ENCODE results near the gene TBC1D22A. TPM values are rescaled to one million over a fixed set of nuclear protein-coding genes. Genes with fewer than 3 reads are reported as not detected.

The TBC1D22A gene
- total RNA-seq, 1 experiment from 2014 or later, result 7.9 TPM

- DNase-seq (ENCODE audit: low spot score), result no peak
Observed at GRCh38 chr22:46857142-46857884, 94.9 kb downstream of the TBC1D22A start.

DNA sequence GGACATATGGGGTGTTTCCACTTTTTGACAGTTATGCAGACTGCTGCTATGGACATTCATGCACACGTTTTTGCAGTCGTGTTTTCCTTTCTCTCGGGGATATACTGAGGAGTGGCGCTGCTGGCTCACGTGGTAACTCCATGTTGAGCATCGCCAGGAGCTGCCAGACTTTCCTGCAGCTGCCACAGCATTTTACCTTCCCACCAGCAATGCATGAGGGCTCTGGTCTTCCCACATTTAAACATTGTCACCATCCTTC, 95.4 kb downstream of the TBC1D22A start:
- no peak for DNase-seq (ENCODE audit: low spot score)

- DNase-seq (ENCODE audit: low spot score), result no peak
Observed at GRCh38 chr22:46858181-46858771, 95.8 kb downstream of the TBC1D22A start.

DNA sequence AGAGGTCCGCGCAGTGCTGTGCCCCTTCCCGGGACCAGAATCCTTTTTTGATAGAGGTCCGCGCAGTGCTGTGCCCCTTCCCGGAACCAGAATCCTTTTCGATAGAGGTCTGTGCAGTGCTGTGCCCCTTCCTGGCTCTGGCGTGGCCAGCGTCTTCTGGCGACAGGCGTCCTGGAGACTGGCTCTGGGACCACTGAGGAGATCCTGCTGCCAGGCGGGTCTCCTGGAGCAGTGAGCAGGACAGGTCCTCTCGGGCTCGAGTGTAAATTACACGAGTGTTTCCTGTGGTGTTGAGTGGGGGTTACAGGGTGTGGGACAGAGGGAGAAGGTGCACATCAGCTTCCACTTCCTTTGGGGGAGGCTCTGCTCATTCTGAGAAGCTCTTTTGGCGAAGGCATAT, 98.1 kb downstream of the TBC1D22A start:
- no peak for DNase-seq (ENCODE audit: low spot score)

DNA sequence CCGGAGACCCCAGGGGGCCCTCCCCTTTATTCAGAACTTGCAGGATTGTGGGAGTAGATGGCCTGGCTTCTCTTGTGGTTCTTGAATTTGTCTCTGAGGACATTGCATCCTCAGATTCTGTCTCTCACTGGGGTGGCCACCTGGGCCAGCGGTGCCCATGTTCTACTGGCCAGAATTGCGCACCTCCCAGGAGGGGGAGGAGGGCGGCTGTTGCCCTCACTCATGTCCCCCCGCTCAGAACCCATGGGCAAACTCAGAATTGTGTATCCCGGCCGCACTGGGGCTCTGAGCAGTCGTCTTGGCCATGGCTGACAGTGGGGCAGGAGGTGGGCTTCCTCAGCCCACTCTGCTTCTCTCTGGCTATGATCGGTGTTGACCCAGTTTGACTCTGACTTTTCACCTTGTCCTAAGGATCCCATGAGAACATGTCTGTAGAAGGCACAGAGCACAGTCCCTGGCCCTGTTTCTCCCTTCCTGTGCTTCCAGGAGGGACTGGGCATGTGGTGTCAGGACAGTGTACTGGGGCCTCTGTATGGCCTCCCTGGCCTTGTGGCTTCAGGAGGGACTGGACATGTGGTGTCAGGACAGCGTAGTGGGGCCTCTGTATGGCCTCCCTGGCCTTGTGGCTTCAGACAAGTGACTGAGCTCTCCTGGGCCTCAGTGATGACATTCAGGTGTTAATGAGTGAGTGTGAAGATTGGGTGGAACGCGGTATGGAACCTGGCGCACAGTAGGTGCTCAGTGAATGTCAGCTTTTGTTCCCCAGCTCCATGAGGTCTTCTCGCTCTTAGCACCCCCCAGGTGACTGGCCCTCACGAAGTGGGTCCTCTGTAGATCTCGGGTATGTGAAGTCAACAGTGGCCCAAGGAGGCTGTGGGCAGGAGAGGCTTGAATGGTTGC, 99.3 kb downstream of the TBC1D22A start:
- no peak for DNase-seq (ENCODE audit: low spot score)

- DNase-seq (ENCODE audit: low spot score), result no peak
Observed at GRCh38 chr22:46862418-46863324, 100.2 kb downstream of the TBC1D22A start.

- DNase-seq (ENCODE audit: low spot score), result no peak
Observed at GRCh38 chr22:46863794-46864193, 101.3 kb downstream of the TBC1D22A start.

GRCh38 chr22:46864314-46865051, 102.0 kb downstream of the TBC1D22A start:
- no peak for DNase-seq (ENCODE audit: low spot score)

DNA sequence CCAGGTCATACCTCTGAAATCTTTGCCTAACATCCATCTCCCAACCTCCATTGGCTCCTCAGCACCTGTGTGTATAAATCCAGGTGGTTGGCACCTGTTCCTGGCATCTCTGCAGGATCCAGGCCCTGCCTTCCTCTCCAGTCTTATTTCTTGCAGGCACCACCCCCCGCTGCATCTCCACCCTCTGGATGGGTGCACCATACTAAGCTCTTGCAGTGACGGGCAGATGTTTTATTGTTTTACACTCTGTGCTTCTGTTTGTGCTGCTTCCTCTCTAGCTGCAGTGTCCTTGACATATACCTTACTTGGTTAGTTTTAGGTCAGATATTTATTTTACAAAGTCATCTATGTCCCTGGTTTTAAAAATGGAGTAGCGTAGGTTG, 102.6 kb downstream of the TBC1D22A start:
- DNase-seq (ENCODE audit: low spot score), result no peak

DNA sequence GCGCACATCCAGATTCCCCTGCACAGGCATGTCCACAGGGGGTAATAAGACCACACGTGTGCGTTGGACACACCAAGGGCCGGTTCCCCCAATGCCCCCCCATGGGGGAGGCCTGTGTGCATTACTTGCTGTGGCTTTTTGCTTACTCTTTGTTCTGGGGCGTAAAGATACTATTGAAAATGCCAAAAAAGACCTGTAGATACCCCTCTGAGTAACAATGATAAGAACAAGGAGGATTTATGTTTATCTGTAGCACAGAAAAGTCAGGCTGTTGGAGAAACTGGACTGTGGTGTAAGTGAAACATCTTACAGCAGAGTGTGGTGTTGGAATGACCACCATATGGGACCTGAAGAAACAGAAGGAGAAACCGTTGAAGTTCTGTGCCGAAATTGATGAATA, 103.2 kb downstream of the TBC1D22A start:
- no peak for DNase-seq (ENCODE audit: low spot score)

GRCh38 chr22:46866591-46866990, 104.1 kb downstream of the TBC1D22A start:
- no peak for DNase-seq (ENCODE audit: low spot score)

DNA sequence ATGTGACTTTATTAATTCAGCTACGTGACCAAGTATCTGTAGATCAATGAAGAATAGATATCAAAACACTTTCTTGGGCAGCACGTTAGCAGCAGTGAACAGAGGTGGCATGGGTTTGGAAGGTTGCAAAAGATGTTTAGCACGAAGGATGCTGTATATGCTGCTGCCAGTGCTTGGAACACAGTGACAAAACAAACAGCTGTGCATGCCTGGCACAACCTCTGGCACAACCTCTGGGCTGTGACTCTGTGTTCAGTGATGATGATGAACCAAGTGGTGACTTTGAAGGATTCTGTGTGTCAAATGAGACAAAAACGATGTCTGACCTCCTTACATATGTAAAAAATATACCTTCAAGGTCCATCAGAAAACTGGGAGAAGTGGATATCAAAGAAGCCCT, 104.7 kb downstream of the TBC1D22A start:
- no peak for DNase-seq (ENCODE audit: low spot score)

GRCh38 chr22:46869329-46869728, 106.9 kb downstream of the TBC1D22A start:
- DNase-seq (ENCODE audit: low spot score), result no peak

GRCh38 chr22:46869831-46870441, 107.5 kb downstream of the TBC1D22A start:
- DNase-seq (ENCODE audit: low spot score), result no peak

GRCh38 chr22:46871826-46872225, 109.4 kb downstream of the TBC1D22A start:
- DNase-seq (ENCODE audit: low spot score), result no peak

DNA sequence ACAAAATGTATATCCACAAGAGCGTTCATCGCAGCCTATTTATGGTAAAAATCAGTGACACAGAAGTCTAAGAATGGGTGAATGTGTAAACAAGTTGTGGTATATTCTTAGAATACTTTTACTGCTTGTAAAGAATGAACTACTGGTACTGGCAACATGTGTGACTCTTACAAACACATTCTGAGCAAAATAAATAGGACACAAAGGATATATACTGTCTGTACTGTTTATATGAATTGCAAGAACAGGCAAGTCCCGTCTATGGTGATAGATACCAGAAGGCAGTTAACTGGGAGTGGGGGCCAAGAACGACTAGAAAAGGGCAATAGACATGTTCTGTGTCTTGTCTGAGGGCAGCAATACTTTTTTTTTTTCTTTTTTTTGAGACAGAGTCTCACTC, 112.6 kb downstream of the TBC1D22A start:
- DNase-seq (ENCODE audit: low spot score), result no peak

DNA sequence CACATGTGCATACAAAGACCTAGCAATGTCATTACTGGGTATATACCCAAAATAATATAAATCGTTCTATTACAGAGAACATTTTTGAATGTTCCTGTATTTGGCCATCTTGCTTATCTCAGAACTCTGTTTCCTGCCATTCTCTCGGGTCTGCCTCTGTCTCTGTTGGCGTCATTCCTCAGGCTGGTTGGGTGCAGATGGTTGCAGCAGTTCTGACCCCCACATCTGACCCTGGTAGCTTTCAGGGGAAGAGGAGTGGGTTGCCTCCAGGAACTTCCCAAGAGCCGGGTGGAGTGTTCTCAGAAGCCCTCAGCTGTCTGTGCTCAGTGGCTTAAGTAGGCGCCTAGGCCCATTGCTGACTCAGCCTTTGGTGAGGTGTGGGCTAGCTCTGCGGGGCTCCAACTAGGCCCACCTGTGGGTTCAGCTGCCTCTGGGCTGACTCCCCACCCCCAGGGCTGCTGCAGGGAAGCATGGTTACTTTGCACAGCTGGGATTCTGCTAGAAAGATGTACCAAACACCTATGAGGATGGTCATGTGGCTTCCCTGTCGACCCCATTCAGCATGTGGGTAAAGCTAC, 114.0 kb downstream of the TBC1D22A start:
- no peak for DNase-seq (ENCODE audit: low spot score)

- no peak for DNase-seq (ENCODE audit: low spot score)
Observed at GRCh38 chr22:46878191-46878948, 115.9 kb downstream of the TBC1D22A start.

DNA sequence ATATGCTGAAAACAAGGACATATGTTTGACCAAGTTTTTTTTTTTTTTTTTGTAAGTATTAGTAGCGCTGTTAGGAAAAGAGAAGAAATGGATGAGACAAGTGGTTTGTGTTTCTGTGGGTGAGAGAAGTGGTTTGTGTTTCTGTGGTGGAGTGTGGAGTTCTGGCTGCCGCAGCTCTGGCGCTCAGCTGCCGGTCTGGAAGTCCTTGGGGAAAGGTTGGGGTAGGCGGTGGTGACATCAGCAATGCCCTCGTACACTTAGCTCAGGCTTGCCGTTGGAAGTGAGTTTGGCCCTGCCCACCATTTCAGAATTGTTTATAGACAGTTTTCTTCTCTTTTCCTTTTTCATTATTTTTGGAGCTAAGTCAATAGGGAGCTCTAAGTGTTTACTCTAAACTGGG, 116.6 kb downstream of the TBC1D22A start:
- DNase-seq (ENCODE audit: low spot score), result no peak
